Head of caudate nucleus (tissue), 42 donors: ENCODE data around the gene PDGFA.

ENCODE experiments used
- DNase-seq, 42 donors: peaks; one replicate each; pipeline versions ENCODE4 v3.0.0 to v3.0.0-alpha.2; 2020 to 2021; ENCODE audit warnings: mixed read lengths in 7 of 42
- intact Hi-C: fragments of 100-400 bp; cut with DNase I; formaldehyde crosslinking; loops from one replicate; pipeline ENCODE4 v1.15.0; 2022

The PDGFA gene

DNA sequence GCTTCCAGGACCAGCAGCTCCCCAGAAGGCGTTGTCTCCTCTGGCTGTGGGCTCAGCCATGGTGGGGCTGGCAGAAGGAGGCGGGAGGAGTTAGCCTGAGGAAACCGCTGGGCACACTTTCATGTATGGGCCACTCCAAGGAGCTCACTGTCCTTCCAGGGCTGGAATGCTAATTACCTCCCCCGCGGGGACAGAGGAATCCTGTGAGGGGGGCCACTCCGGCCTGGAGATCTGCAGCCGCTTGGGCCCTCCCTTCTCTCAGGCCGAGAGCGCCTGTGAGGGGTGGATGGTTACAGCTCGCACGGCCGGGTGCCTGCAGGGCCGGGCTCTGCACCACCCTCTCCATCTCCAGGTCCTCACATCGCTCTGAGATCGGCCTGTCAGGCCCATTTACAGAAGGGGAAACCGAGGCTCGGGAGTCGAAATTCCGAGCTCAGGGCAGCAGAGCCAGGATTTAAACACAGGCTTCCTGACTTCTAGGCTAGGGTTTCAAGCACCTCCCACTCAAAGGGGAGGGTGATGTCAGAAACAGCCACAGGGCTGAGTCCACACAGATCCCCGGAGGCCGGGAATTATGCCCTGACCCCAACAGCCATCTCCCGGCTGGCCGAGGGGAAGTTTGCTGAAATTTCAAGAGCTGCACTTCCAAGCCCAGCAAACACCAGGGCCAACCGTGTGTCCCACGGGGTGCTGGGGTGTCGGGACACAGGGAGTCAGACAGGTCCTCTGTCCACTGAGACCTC is 59.1 kb downstream of the PDGFA start:
- peak in 1 of 42 donors; percentile 22 for DNase-seq
- intact Hi-C loops, result no loop called here

GRCh38 chr7:459584-460373 is 59.9 kb downstream of the PDGFA start:
- peak in 2 of 42 donors; percentile 9 to 36 for DNase-seq
- intact Hi-C loops, result no loop called here

DNA sequence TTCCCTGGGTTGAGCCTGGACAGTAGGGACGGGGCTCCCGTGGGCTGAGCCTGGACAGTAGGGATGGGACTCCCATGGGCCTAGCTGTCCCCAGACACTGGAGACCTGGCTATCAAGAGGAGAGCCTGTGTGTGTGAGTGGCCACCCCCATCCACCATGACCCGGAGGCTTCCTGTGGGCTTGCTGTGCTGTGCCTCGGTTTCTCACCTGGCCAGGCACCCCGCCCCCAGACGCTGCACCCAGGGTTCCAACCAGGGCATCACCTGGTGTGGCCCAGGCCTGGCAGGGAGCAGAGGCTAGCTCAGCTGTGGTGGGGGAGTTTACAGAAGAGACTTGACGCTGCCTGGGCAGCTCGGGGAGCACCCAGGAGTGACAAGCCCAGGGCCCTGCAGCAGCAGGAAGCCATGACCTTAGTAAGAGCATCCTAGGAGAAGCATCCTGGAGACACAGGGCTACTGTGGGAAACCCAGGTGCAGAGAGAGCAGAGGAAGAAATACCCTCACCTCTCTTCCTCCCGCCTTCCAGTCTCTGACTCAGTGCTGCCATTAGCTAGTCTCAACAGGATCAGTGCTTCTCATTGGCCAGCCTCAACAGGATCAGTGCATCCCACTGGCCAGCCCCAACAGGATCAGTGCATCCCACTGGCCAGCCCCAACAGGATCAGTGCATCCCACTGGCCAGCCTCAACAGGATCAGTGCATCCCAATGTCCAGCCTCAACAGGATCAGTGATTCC is 61.0 kb downstream of the PDGFA start:
- DNase-seq, result peak in 2 of 42 donors; percentile 2 to 9
- intact Hi-C loops, result no loop called here

- DNase-seq, result peak in 1 of 42 donors; percentile 2
- intact Hi-C loops, result no loop called here
Observed at GRCh38 chr7:457814-458510, 61.7 kb downstream of the PDGFA start.

DNA sequence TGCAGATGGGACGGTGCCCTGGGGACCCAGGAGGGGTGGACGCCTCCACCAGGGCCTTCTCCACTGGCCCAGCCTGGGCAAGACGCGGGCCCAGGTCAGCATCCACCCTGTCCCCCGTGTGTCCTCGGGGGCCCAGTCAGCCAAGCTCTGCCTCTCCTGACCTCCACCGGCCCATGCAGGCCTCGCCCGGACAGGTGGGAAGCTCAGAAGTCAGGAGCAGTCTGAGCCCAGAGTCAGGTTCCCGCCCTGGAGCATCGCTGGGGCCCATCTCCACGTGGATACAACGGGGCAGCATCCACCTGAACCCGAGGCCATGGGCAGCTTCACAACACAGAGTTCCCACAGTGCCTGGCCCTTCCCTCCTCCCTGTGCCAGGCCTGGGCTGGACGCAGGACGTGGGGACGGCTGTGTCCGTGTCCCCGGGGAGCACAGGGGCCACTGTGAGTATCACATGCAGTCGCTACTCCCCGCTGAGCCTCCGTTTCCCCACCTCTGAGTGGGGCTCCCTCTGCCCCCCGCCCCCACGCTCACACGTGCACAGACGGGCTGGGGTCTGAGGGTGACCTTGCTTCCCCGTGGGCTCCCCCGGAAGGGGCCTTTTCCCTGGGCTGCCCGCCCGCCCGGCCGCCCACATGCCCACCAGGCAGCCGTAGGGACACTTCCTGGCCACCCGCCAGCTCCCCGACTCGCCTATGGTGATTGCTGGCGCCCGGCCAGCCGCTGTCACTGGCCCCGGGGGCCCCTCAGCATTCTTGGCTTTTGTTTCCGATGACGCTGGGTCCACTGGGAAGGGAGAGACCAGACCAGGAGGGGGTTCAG is 64.3 kb downstream of the PDGFA start:
- intact Hi-C loops, result no loop called here
- peak in 1 of 42 donors; percentile 35 for DNase-seq

- no peak for DNase-seq
- intact Hi-C loops, result no loop called here
Observed at GRCh38 chr7:454356-455109, 65.1 kb downstream of the PDGFA start.

- DNase-seq, result no peak
- intact Hi-C loops, result no loop called here
Observed at GRCh38 chr7:453597-454306, 65.9 kb downstream of the PDGFA start.

DNA sequence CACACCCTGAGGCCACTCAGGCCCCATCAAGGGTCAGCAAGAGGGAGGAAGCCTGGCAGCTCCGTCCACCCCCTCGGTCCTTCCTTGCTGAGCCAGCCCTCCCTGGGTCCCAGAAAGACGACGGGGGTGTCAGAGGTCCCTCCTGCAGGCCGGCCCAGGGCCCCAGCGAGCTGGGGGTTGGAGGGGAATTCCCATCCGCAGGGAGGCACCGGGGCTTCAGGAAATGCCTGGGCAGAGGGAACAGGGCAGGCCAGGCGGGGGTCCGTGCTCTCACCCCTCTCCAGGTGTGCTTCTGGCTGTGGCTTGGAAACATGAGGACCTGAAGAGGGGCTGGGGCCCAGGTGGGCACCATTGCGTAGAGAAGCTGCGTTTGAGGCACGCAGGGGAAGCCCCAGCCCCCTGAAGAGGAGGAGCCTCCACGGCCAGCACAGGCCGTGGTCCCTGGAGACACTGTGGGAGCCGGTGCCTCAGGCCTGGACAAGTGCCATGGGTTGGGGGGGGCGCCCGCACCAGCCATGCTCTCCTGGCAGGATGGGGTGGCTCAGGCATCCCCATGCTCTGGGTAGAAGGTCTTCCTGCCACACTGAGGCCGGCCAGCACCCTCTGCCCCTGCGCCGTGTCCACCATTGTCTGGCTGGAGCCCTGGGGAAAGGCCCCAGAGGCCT is 66.7 kb downstream of the PDGFA start:
- DNase-seq, result no peak
- intact Hi-C loops, result no loop called here

DNA sequence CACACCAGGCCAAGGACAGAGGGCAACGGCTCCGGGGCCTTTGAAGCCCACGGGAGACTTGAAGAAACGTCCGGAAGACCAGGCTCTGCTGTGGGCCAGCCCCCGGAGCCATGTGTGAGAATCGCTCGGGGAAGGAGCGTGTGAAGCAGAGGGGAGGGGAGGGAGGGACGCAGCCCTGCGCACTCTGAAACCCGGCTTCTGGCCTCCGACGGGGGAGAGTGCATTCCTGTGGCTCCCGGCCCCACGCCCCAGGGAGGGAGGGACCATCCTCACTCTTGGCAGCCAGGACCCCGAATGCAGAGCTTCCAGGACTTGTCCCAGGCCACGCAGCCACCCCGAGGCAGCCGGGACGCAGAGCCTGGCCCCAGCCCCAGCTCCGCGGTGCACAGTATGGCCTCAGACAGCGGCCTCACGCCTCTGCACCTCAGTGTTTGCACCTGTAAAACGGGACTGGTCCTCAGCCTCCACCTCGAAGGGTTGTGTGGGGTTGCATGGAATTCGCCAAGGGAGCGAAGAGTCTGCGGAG is 67.4 kb downstream of the PDGFA start:
- no peak for DNase-seq
- intact Hi-C loops, result no loop called here

- intact Hi-C loops, result no loop called here
- no peak for DNase-seq
Observed at GRCh38 chr7:451255-452225, 68.1 kb downstream of the PDGFA start.

DNA sequence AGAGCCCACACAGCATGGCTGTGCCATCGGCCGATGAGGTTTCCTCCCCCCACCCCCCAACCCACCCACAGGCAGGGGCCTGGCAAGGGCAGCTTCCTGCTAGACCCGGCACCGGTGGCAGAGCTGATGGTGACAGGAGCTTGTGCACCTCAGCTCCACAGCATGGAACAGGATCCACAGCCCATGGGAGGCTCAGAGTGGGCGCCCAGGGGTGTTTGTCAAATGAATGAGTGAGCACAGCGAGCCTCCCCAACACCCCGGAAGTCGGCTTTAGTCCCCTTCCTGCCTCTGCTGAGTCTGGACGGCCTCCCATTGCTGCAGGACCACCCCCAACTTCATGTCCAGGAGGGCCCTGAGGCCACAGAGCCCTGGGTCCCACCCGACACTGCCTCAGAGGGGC is 68.9 kb downstream of the PDGFA start:
- intact Hi-C loops, result no loop called here
- DNase-seq, result no peak

GRCh38 chr7:450036-450435 is 69.6 kb downstream of the PDGFA start:
- DNase-seq, result no peak
- intact Hi-C loops, result no loop called here

GRCh38 chr7:449324-450019 is 70.2 kb downstream of the PDGFA start:
- intact Hi-C loops, result no loop called here

GRCh38 chr7:447523-447922 is 72.1 kb downstream of the PDGFA start:
- intact Hi-C loops, result no loop called here

More at GRCh38 chr7:449324-450019, 70.2 kb downstream of the PDGFA start:
- DNase-seq, result no peak

More at GRCh38 chr7:447523-447922, 72.1 kb downstream of the PDGFA start:
- no peak for DNase-seq
